Fibroblast of lung (primary cell): ENCODE measurements around the gene SIPA1L3.

ENCODE experiments used
- CTCF ChIP-seq, 2 donors: IDR thresholded peaks in 1 of 2; conservative IDR thresholded peaks in 1 of 2; 1 replicate in 1 of 2; 2 replicates in 1 of 2; pipeline ENCODE4 v1.5.1; 2011 to 2012; ENCODE audit warnings: low read length in 2 of 2, control low read depth in 1 of 2, inconsistent platforms in 1 of 2, low read depth in 1 of 2, mild to moderate bottlenecking in 1 of 2
- EZH2 ChIP-seq: IDR thresholded peaks from 2 replicates; pipeline ENCODE4 v1.5.1; 2012; ENCODE audit warnings: low read length, control low read depth, mild to moderate bottlenecking; ENCODE audit errors: missing control alignments

DNA sequence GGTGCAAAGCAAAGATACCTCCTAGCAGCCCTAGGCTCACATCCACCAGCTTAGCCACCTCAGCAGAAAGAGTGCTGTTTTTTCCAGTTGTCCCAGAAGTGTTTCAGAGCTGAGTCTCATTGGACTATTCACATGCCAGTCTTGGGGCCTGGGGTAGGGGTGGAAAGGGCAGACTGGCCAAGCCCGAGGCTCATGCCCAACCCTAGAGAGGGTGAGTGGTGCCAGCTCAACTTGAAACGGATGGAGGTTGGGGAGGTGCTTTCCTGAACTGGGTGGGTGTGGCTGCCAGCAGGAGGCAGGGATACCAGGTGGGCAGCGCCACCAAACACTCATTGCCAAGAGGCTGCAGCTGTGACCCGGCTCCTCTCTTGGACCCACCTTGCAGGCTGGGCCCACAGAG is 200.1 kb downstream of the SIPA1L3 start:
- TF ChIP-seq CTCF (conservative IDR thresholded peaks at IDR 0.05 in 1 of 2, IDR thresholded peaks at IDR 0.05 in 1 of 2; ENCODE audit: low read depth in 1 of 2, low read length in 2 of 2) = no peak
- TF ChIP-seq EZH2 = no peak
